Endothelial cell of umbilical vein (primary cell): ENCODE results near the gene SGCD. TPM values are rescaled to one million over a fixed set of nuclear protein-coding genes. Genes with fewer than 3 reads are reported as not detected.

Source experiments
- BruUV-seq: library from RNA; stranded (reverse); fragments of 400-500 nt; replicated peaks from 2 replicates; lab custom pipeline; 2021; lab: Mats Ljungman, UMichigan
- CTCF ChIA-PET: fragments of 300-600, 350-600 bp; sonication (Branson Sonifier 250); formaldehyde crosslinking; loops from one replicate; lab custom pipeline; 2021; ENCODE audit warnings: antibody characterized with exemption, inconsistent platforms; lab: Charles Lee
- POLR2A ChIA-PET: fragments of 300-600, 350-600 bp; sonication (Branson Sonifier 250); formaldehyde crosslinking; loops from one replicate; lab custom pipeline; 2021; ENCODE audit warnings: antibody characterized with exemption, inconsistent platforms; lab: Charles Lee
- DNase-seq: peaks from one replicate; pipeline ENCODE4 v3.0.0-alpha.2; 2011; ENCODE audit warnings: low read depth, low spot score
- FAIRE-seq: peaks from 2 replicates; lab custom pipeline; 2011; peaks lifted over from hg19 to GRCh38; lab: Jason Lieb, UNC
- H2AFZ ChIP-seq: 2 replicates; pipeline ENCODE4 v1.6.0; 2012; ENCODE audit warnings: low read depth, low read length, control low read depth, inconsistent platforms
- H3K27ac ChIP-seq: 2 replicates; pipeline ENCODE4 v1.5.1; 2011; ENCODE audit warnings: low read depth, mild to moderate bottlenecking, control low read depth, low read length, moderate library complexity; ENCODE audit not compliant: insufficient read depth
- H3K27me3 ChIP-seq, 2 experiments: 2 replicates each; pipeline versions ENCODE4 v1.6.0 to v1.6.1; 2011; ENCODE audit warnings: low read length in 2 of 2, mixed read lengths in 1 of 2; ENCODE audit not compliant: control insufficient read depth in 2 of 2, insufficient read depth in 2 of 2
- H3K36me3 ChIP-seq, 2 experiments: 2 replicates in 1 of 2; 3 replicates in 1 of 2; pipeline ENCODE4 v1.5.1; 2011; ENCODE audit warnings: low read length in 2 of 2, mild to moderate bottlenecking in 1 of 2, moderate library complexity in 1 of 2; ENCODE audit not compliant: control insufficient read depth in 2 of 2, insufficient read depth in 2 of 2; ENCODE audit errors: extremely low read depth in 1 of 2
- H3K4me1 ChIP-seq: 3 replicates; pipeline ENCODE4 v1.5.1; 2011; ENCODE audit warnings: mild to moderate bottlenecking, low read length; ENCODE audit not compliant: control insufficient read depth, insufficient read depth; ENCODE audit errors: extremely low read depth
- H3K4me2 ChIP-seq: 2 replicates; pipeline ENCODE4 v1.6.1; 2011; ENCODE audit warnings: low read length, control low read depth, mixed read lengths; ENCODE audit not compliant: insufficient read depth
- H3K4me3 ChIP-seq, 3 experiments: fragments of 200-600 bp in 1 of 3; sonication (generic), shearing (Covaris generic) in 1 of 3; replicated peaks in 1 of 3; 2 replicates each; pipeline ENCODE4 v1.5.1; 2011 to 2016; ENCODE audit warnings: control low read depth in 3 of 3, low read length in 3 of 3, mild to moderate bottlenecking in 2 of 3, inconsistent platforms in 1 of 3, low read depth in 1 of 3, moderate library complexity in 1 of 3; ENCODE audit not compliant: insufficient read depth in 1 of 3
- H3K79me2 ChIP-seq: 2 replicates; pipeline ENCODE4 v1.6.0; 2012; ENCODE audit warnings: low read length, inconsistent platforms; ENCODE audit not compliant: control insufficient read depth, insufficient read depth
- H3K9ac ChIP-seq: replicated peaks from 2 replicates; pipeline ENCODE3; 2011; ENCODE audit warnings: low read length, control low read depth; ENCODE audit not compliant: insufficient read depth; ENCODE audit errors: extremely low read depth
- H3K9me1 ChIP-seq: replicated peaks from 3 replicates; pipeline ENCODE4 v1.6.0; 2011; ENCODE audit warnings: mild to moderate bottlenecking, low read length; ENCODE audit not compliant: control insufficient read depth, insufficient read depth; ENCODE audit errors: extremely low read depth
- H3K9me3 ChIP-seq: replicated peaks from 2 replicates; pipeline ENCODE4 v1.5.1; 2012; ENCODE audit warnings: low read length, inconsistent platforms; ENCODE audit not compliant: control insufficient read depth, insufficient read depth
- H4K20me1 ChIP-seq: replicated peaks from 2 replicates; pipeline ENCODE3; 2011; ENCODE audit warnings: mild to moderate bottlenecking, low read length; ENCODE audit not compliant: control insufficient read depth, insufficient read depth; ENCODE audit errors: extremely low read depth
- EZH2 ChIP-seq: IDR thresholded peaks from 2 replicates; pipeline ENCODE4 v1.6.1; 2012; ENCODE audit warnings: borderline replicate concordance, low read depth, mild to moderate bottlenecking, moderate library complexity, low read length, inconsistent platforms; ENCODE audit not compliant: severe bottlenecking
- FOS ChIP-seq: IDR thresholded peaks from 2 replicates; pipeline ENCODE4 v1.6.1; 2011; ENCODE audit warnings: mild to moderate bottlenecking, low read length, moderate library complexity, borderline replicate concordance; ENCODE audit not compliant: insufficient read depth
- GATA2 ChIP-seq: IDR thresholded peaks from 2 replicates; pipeline ENCODE4 v1.7.0; 2011; ENCODE audit warnings: low read depth, mild to moderate bottlenecking, moderate library complexity, mixed read lengths, low read length; ENCODE audit not compliant: insufficient read length, insufficient read depth
- JUN ChIP-seq: IDR thresholded peaks from 2 replicates; pipeline ENCODE4 v1.6.1; 2011; ENCODE audit warnings: borderline replicate concordance, low read depth; ENCODE audit not compliant: insufficient read length, insufficient read depth
- MYC ChIP-seq: IDR thresholded peaks from one replicate; pipeline ENCODE4 v1.6.1; 2011; ENCODE audit warnings: mild to moderate bottlenecking, low read depth, low read length
- POLR2A ChIP-seq: IDR thresholded peaks from 2 replicates; pipeline ENCODE4 v1.6.1; 2012; ENCODE audit warnings: low read depth, mild to moderate bottlenecking, control low read depth, low read length
- POLR2AphosphoS5 ChIP-seq: IDR thresholded peaks from 2 replicates; pipeline ENCODE4 v1.6.1; 2012; ENCODE audit warnings: low read depth, mild to moderate bottlenecking, control low read depth, low read length, moderate library complexity; ENCODE audit not compliant: insufficient read depth
- dilution Hi-C: fragments of 300-500 bp; cut with MboI; formaldehyde crosslinking; loops from one replicate; pipeline ENCODE4 v1.15.0; 2019; ENCODE audit warnings: low sequenced_read_pairs; ENCODE audit not compliant: extremely low pct_ligation_motif_present
- intact Hi-C: fragments of 100-400 bp; cut with micrococcal nuclease; formaldehyde crosslinking; loops from one replicate; pipeline ENCODE4 v1.10.0; 2022
- polyA plus RNA-seq, 4 experiments: library from polyadenylated mRNA; depleted of rRNA in 3 of 4; stranded (reverse) in 3 of 4; unstranded in 1 of 4; fragments of >200 nt; gene quantifications; 2 replicates each; pipeline versions ENCODE4 v1.2.1 to v1.2.3, GENCODE V29; 2011 to 2012; ENCODE audit warnings: missing spikeins in 1 of 4
- total RNA-seq: library from RNA; stranded (reverse); gene quantifications from 2 replicates; pipeline ENCODE4 v1.2.3, GENCODE V29; 2021
- TF ChIP-seq, protein P1 (sequence below): IDR thresholded peaks from 2 replicates; pipeline ENCODE4 v1.6.1; 2011; ENCODE audit not compliant: insufficient read depth, insufficient read length
- TF ChIP-seq, protein P2 (sequence below), 2 donors: IDR thresholded peaks; 1 replicate in 1 of 2; 2 replicates in 1 of 2; pipeline ENCODE4 v1.5.1; 2011; ENCODE audit warnings: low read length in 2 of 2, mild to moderate bottlenecking in 2 of 2, moderate library complexity in 2 of 2, control low read depth in 1 of 2, inconsistent platforms in 1 of 2, low read depth in 1 of 2; ENCODE audit not compliant: insufficient read depth in 1 of 2; ENCODE audit errors: extremely low read depth in 1 of 2

Gene SGCD
- total and polyA plus RNA-seq, 2 donors (not counting 3 experiments of a cell fraction or from before 2014, with no cell fraction given), result not detected

DNA sequence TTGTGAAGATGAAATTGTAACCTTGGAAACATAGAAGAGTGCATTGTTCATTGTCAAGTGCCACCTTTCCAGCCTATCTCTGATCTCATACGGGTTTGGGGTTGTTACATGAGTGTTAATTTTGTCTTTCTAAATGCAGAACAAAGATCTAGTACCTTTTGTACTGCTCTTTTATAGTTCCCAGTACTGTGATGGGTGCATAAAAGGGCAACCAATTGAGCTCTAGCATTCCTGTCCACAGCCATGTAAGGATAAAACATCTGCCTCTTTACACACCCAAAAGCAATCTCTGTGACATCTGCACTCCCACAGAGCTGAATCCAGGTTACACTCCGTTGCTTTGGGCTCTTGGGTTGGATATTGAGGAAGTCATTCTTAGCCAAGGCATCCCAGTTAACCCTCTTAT lies 255.2 kb downstream of the SGCD start:
- CTCF ChIA-PET, result no interaction called here
- no peaks in the 10 kb centered on the region for H3K4me1 ChIP-seq
- dilution Hi-C loops, result no loop called here
- POLR2A ChIA-PET, result no interaction called here
- no peaks in the 10 kb centered on the region for H3K36me3 ChIP-seq
- no peaks in the 10 kb centered on the region for H3K9me3 ChIP-seq
- H2AFZ ChIP-seq, result no peak overlapping the region
- H3K27me3 ChIP-seq, result no peaks in the 10 kb centered on the region
- FAIRE-seq (no peak), DNase-seq (no peak)
- no peaks in the 10 kb centered on the region for H3K9me1 ChIP-seq
- H4K20me1 ChIP-seq, result no peaks in the 10 kb centered on the region
- H3K4me2 ChIP-seq, result no peak overlapping the region
- no peaks in the 10 kb centered on the region for H3K79me2 ChIP-seq
- BruUV-seq, result no TSS peak
- H3K4me3 ChIP-seq, result no peak overlapping the region
- intact Hi-C loops, result no loop called here
- TF ChIP-seq POLR2A (no peak), JUN (no peak), MYC (no peak), EZH2 (no peak), FOS (no peak), GATA2 (no peak), POLR2AphosphoS5 (no peak)
- TF ChIP-seq, protein P1, sequence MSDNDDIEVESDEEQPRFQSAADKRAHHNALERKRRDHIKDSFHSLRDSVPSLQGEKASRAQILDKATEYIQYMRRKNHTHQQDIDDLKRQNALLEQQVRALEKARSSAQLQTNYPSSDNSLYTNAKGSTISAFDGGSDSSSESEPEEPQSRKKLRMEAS, result no peak
- TF ChIP-seq, protein P2, sequence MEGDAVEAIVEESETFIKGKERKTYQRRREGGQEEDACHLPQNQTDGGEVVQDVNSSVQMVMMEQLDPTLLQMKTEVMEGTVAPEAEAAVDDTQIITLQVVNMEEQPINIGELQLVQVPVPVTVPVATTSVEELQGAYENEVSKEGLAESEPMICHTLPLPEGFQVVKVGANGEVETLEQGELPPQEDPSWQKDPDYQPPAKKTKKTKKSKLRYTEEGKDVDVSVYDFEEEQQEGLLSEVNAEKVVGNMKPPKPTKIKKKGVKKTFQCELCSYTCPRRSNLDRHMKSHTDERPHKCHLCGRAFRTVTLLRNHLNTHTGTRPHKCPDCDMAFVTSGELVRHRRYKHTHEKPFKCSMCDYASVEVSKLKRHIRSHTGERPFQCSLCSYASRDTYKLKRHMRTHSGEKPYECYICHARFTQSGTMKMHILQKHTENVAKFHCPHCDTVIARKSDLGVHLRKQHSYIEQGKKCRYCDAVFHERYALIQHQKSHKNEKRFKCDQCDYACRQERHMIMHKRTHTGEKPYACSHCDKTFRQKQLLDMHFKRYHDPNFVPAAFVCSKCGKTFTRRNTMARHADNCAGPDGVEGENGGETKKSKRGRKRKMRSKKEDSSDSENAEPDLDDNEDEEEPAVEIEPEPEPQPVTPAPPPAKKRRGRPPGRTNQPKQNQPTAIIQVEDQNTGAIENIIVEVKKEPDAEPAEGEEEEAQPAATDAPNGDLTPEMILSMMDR (IDR thresholded peaks at IDR 0.05; ENCODE audit: extremely low read depth in 1 of 2, insufficient read depth in 1 of 2, low read depth in 1 of 2, low read length in 2 of 2), result no peak
- no peak overlapping the region for H3K9ac ChIP-seq
- no peak overlapping the region for H3K27ac ChIP-seq
